ENCODE measurements around the gene ABLIM1.

- TF ChIP-seq POLR2AphosphoS5 (IDR thresholded peaks at IDR 0.05) (no peak), POLR2A (IDR thresholded peaks at IDR 0.05) (no peak)
- TF ChIP-seq, protein P1, sequence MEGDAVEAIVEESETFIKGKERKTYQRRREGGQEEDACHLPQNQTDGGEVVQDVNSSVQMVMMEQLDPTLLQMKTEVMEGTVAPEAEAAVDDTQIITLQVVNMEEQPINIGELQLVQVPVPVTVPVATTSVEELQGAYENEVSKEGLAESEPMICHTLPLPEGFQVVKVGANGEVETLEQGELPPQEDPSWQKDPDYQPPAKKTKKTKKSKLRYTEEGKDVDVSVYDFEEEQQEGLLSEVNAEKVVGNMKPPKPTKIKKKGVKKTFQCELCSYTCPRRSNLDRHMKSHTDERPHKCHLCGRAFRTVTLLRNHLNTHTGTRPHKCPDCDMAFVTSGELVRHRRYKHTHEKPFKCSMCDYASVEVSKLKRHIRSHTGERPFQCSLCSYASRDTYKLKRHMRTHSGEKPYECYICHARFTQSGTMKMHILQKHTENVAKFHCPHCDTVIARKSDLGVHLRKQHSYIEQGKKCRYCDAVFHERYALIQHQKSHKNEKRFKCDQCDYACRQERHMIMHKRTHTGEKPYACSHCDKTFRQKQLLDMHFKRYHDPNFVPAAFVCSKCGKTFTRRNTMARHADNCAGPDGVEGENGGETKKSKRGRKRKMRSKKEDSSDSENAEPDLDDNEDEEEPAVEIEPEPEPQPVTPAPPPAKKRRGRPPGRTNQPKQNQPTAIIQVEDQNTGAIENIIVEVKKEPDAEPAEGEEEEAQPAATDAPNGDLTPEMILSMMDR (IDR thresholded peaks at IDR 0.05), result no peak
Observed at GRCh38 chr10:114499116-114499515, 159.0 kb downstream of the ABLIM1 start.

Data from transverse colon (tissue), 4 donors.